Prostate gland (tissue), 2 donors: Measurements from ENCODE around the gene MEX3C.

Experiments used
- POLR2AphosphoS5 ChIP-seq: sonication (generic); formaldehyde crosslinking; IDR thresholded peaks from one replicate; pipeline ENCODE4 v1.6.1; 2017; ENCODE audit warnings: antibody characterized with exemption
- TF ChIP-seq, protein P1 (sequence below), 4 experiments: fragments of 200-600 bp in 2 of 4; fragments of 450-650 bp in 2 of 4; sonication (generic) in 2 of 4; IDR thresholded peaks; 1 replicate in 3 of 4; 2 replicates in 1 of 4; pipeline ENCODE4 v1.5.1; 2016 to 2019; ENCODE audit warnings: antibody characterized with exemption in 4 of 4, mild to moderate bottlenecking in 2 of 4, moderate library complexity in 2 of 4

DNA sequence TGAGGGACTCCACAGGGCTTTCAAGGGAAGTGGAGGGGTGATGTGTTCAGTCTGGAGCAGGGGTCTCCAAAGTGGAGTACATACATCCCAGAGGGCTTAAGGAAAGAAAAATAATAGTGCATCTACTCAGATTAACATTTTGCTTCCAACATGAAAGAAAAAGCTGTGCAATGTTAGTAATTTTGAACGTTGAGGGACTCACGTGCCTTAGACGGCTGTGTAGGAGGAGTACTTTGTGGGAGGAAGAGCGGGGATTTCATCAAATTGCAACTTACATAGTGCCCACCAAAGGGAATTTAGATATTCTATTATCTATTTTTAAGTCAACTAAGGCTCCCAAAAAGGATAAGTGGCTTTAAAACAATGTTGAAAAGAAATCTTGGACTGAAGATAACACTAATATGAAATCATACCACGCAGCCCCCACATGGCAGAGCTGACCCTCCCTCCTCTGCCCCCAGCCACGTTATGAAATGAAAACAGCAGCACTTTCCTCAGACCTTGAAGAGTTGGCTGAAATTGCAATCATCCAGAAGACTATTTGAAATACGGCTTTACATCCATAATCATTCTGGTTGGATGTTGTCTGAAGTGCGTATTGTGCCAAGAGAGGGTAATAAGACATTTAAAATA lies 42.9 kb downstream of the MEX3C start:
- TF ChIP-seq, protein P1, sequence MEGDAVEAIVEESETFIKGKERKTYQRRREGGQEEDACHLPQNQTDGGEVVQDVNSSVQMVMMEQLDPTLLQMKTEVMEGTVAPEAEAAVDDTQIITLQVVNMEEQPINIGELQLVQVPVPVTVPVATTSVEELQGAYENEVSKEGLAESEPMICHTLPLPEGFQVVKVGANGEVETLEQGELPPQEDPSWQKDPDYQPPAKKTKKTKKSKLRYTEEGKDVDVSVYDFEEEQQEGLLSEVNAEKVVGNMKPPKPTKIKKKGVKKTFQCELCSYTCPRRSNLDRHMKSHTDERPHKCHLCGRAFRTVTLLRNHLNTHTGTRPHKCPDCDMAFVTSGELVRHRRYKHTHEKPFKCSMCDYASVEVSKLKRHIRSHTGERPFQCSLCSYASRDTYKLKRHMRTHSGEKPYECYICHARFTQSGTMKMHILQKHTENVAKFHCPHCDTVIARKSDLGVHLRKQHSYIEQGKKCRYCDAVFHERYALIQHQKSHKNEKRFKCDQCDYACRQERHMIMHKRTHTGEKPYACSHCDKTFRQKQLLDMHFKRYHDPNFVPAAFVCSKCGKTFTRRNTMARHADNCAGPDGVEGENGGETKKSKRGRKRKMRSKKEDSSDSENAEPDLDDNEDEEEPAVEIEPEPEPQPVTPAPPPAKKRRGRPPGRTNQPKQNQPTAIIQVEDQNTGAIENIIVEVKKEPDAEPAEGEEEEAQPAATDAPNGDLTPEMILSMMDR (IDR thresholded peaks at IDR 0.05), result no peak
- TF ChIP-seq POLR2AphosphoS5, result no peak
